GM18508 (cell line): Measurements from ENCODE around the gene RNF215.
"Not testable (repeated sequence)": the region's sequence is repeated elsewhere in the genome, so short reads cannot be mapped to it uniquely, and the experiment has no call there.

ENCODE experiments used
- ATAC-seq: cut with Tn5 transposase; IDR thresholded peaks from one replicate; pipeline ENCODE4 v1.9.1; 2021; ENCODE audit warnings: moderate number of reproducible peaks; ENCODE audit not compliant: insufficient read depth, unreplicated experiment

Gene RNF215

GRCh38 chr22:30365891-30366290 lies 21.3 kb downstream of the RNF215 start:
- no peak for ATAC-seq

- no peak for ATAC-seq
Measured at GRCh38 chr22:30362651-30363281, 24.4 kb downstream of the RNF215 start.

GRCh38 chr22:30361916-30362650 lies 25.1 kb downstream of the RNF215 start:
- no peak for ATAC-seq

GRCh38 chr22:30358541-30358940 lies 28.7 kb downstream of the RNF215 start:
- no peak for ATAC-seq

GRCh38 chr22:30357650-30358215 lies 29.5 kb downstream of the RNF215 start:
- ATAC-seq: no peak

- ATAC-seq: no peak
Measured at GRCh38 chr22:30357236-30357570, 30.0 kb downstream of the RNF215 start.

- peak; percentile 49 for ATAC-seq
Measured at GRCh38 chr22:30356449-30357235, 30.6 kb downstream of the RNF215 start, which contains the start of the genes CCDC157 and SF3A1. TSS of gene CCDC157 (plus strand) at chr22:30357007. CDS start at chr22:30366001, 8,994 bp downstream. TSS of gene SF3A1 (minus strand) at chr22:30356894. CDS start at chr22:30356792, 102 bp downstream.

- ATAC-seq: no peak
Measured at GRCh38 chr22:30354644-30355043, 32.6 kb downstream of the RNF215 start.

- no peak for ATAC-seq
Measured at GRCh38 chr22:30351226-30351625, 36.0 kb downstream of the RNF215 start.

GRCh38 chr22:30348809-30349208 lies 38.4 kb downstream of the RNF215 start:
- no peak for ATAC-seq

GRCh38 chr22:30348404-30348803 lies 38.8 kb downstream of the RNF215 start:
- no peak for ATAC-seq

- no peak for ATAC-seq
Measured at GRCh38 chr22:30347255-30347892, 39.8 kb downstream of the RNF215 start.

GRCh38 chr22:30344447-30345200 lies 42.6 kb downstream of the RNF215 start:
- no peak for ATAC-seq

- ATAC-seq: no peak
Measured at GRCh38 chr22:30340911-30341685, 46.1 kb downstream of the RNF215 start.

- ATAC-seq: no peak
Measured at GRCh38 chr22:30338802-30339201, 48.4 kb downstream of the RNF215 start.

GRCh38 chr22:30338341-30338740 lies 48.9 kb downstream of the RNF215 start:
- not testable (repeated sequence) for ATAC-seq

- no peak for ATAC-seq
Measured at GRCh38 chr22:30337461-30337778, 49.8 kb downstream of the RNF215 start.

- ATAC-seq: no peak
Measured at GRCh38 chr22:30336752-30337460, 50.3 kb downstream of the RNF215 start.
